Tibial nerve (tissue), 4 donors: ENCODE measurements around the gene HOXA11. TPM values are rescaled to one million over a fixed set of nuclear protein-coding genes. Genes with fewer than 3 reads are reported as not detected.

Experiments
- DNase-seq, 2 donors: peaks; one replicate each; pipeline ENCODE4 v3.0.0-alpha.2; 2019; ENCODE audit warnings: low spot score in 2 of 2
- H3K27ac ChIP-seq, 4 donors: fragments of 200-600 bp; sonication (generic) in 3 of 4; one replicate each; pipeline ENCODE4 v1.5.1; 2017 to 2019; ENCODE audit warnings: mild to moderate bottlenecking in 1 of 4
- H3K27me3 ChIP-seq, 2 donors: fragments of 200-600 bp; sonication (generic) in 1 of 2; one replicate each; pipeline versions ENCODE4 v1.5.1 to v1.6.0; 2017 to 2019
- H3K36me3 ChIP-seq, 3 donors: fragments of 200-600 bp; sonication (generic); one replicate each; pipeline ENCODE4 v1.5.1; 2018 to 2019
- H3K4me1 ChIP-seq, 4 donors: fragments of 200-600 bp; sonication (generic) in 3 of 4; one replicate each; pipeline ENCODE4 v1.5.1; 2017 to 2019
- H3K4me3 ChIP-seq, 4 donors: fragments of 200-600 bp; sonication (generic) in 3 of 4; one replicate each; pipeline ENCODE4 v1.5.1; 2017 to 2019; ENCODE audit warnings: mild to moderate bottlenecking in 1 of 4, moderate library complexity in 1 of 4
- H3K9me3 ChIP-seq, 4 donors: fragments of 200-600 bp; sonication (generic) in 3 of 4; one replicate each; pipeline ENCODE4 v1.5.1; 2017 to 2019
- EP300 ChIP-seq, 2 donors: sonication (generic); formaldehyde crosslinking; IDR thresholded peaks; one replicate each; pipeline ENCODE4 v1.6.1; 2017; ENCODE audit warnings: antibody characterized with exemption in 2 of 2, mild to moderate bottlenecking in 1 of 2
- POLR2A ChIP-seq, 2 donors: fragments of 450-650 bp; IDR thresholded peaks; one replicate each; pipeline ENCODE4 v1.6.1; 2017; ENCODE audit warnings: antibody characterized with exemption in 2 of 2, mild to moderate bottlenecking in 2 of 2, moderate library complexity in 2 of 2
- WGBS, 2 donors: methylation state at CpG; one replicate each; pipeline ENCODE4 v1.1.5; 2018; 5-methylcytosine and 5-hydroxymethylcytosine counted together
- total RNA-seq, 4 donors: library from RNA; depleted of rRNA; stranded (reverse); fragments of >200 nt; gene quantifications; one replicate each; pipeline ENCODE4 v1.1.0, GENCODE V29; 2016
- TF ChIP-seq, protein P1 (sequence below), 5 experiments: fragments of 200-600 bp in 3 of 5; fragments of 450-650 bp in 2 of 5; sonication (generic) in 3 of 5; IDR thresholded peaks; one replicate each; pipeline ENCODE4 v1.5.1; 2016 to 2019; ENCODE audit warnings: antibody characterized with exemption in 5 of 5, mild to moderate bottlenecking in 3 of 5, moderate library complexity in 2 of 5

Gene HOXA11
- total RNA-seq, 4 donors from 2014 or later, result 5.0 to 13.2 (median 9.5) TPM

DNA sequence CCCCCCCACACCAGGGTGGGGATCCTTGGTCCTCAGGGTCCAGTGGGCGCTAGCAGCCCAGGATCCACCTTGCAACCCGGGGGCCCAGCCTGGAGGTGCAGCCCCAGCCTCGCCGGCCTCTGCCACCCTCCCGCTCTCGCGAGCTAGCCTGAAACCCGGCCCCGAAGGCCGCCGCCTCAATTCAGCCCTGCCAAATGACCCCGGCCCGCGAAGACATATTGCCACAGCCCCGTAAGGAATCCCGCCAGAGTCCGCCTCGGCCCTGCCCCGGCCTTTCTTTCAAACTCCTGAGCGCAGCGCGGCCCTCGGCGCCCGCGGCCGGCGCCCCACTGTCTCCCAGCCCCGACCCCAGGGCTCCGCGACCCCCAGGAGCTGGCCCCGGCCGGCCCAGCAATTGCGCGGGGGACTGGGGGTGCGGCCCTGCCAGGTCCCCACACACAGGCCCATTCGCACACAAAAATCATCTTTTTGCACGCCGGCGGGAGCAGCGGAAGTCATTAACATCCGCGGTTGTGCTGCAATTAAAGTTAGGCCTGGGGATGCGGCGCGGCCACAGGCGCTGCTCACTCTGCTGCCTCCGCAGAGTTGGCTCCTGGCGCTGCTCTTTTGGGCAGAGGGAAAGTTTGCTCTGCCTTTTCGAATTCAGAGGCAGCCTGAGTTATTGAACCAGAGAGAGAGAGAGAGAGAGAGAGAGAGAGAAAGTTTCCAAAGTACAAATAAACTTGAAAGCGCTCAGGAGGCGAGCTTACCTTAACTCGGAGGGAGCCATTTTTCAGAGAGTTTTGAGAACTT, 45.5 kb downstream of the HOXA11 start:
- peak overlapping the region in 3 of 4 donors; percentile 74 to 77 (median 76) for H3K27ac ChIP-seq
- peaks cover 0 to 83% of the 10 kb centered on the region in 2 donors for H3K27me3 ChIP-seq
- peaks cover 0 to 22% (median 0%) of the 10 kb centered on the region in 3 donors for H3K36me3 ChIP-seq
- DNase-seq, result no peak
- peaks cover 0 to 72% (median 19%) of the 10 kb centered on the region in 4 donors for H3K4me1 ChIP-seq
- TF ChIP-seq POLR2A (IDR thresholded peaks at IDR 0.05), result no peak
- no peak for TF ChIP-seq EP300 (IDR thresholded peaks at IDR 0.05)
- TF ChIP-seq, protein P1, sequence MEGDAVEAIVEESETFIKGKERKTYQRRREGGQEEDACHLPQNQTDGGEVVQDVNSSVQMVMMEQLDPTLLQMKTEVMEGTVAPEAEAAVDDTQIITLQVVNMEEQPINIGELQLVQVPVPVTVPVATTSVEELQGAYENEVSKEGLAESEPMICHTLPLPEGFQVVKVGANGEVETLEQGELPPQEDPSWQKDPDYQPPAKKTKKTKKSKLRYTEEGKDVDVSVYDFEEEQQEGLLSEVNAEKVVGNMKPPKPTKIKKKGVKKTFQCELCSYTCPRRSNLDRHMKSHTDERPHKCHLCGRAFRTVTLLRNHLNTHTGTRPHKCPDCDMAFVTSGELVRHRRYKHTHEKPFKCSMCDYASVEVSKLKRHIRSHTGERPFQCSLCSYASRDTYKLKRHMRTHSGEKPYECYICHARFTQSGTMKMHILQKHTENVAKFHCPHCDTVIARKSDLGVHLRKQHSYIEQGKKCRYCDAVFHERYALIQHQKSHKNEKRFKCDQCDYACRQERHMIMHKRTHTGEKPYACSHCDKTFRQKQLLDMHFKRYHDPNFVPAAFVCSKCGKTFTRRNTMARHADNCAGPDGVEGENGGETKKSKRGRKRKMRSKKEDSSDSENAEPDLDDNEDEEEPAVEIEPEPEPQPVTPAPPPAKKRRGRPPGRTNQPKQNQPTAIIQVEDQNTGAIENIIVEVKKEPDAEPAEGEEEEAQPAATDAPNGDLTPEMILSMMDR (IDR thresholded peaks at IDR 0.05), result no peak
- peak overlapping the region in 2 of 4 donors; percentile 24 to 28 for H3K4me3 ChIP-seq
- no peaks in the 10 kb centered on the region for H3K9me3 ChIP-seq
- WGBS, 2 donors, result 45 to 73% methylated on average over 40 to 53 of the region's 53 CpGs

DNA sequence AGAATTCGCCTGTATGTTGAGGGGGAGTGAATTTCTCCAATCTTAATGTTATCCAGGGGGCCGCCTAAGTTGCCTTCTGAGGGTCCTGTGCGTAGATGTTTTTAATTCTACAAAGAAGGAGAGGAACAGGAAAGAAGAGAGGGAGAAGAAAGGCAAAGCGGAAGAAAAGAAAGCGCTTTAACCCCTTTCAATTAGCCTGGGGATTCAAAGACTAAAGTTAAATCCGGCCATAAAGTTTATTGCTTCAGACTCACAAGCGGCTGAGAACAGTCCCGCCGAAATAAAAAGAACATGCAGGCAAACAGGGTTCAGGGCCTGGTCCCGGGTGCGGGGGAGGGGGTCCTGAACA, 46.1 kb downstream of the HOXA11 start:
- TF ChIP-seq EP300 (IDR thresholded peaks at IDR 0.05) (no peak), POLR2A (IDR thresholded peaks at IDR 0.05) (no peak)
- TF ChIP-seq, protein P1 (IDR thresholded peaks at IDR 0.05), result no peak
- Histone ChIP-seq H3K4me3 (peak overlapping the region in 2 of 4 donors; percentile 24 to 28), H3K9me3 (no peaks in the 10 kb centered on the region), H3K27me3 (peaks cover 0 to 78% of the 10 kb centered on the region in 2 donors), H3K4me1 (peaks cover 0 to 70% (median 22%) of the 10 kb centered on the region in 4 donors), H3K27ac (peak overlapping the region in 3 of 4 donors; percentile 74 to 77 (median 76)), H3K36me3 (peaks cover 0 to 16% (median 0%) of the 10 kb centered on the region in 3 donors)
- 64 to 78% methylated on average over 11 of the region's 11 CpGs for WGBS, 2 donors
- DNase-seq, result no peak

DNA sequence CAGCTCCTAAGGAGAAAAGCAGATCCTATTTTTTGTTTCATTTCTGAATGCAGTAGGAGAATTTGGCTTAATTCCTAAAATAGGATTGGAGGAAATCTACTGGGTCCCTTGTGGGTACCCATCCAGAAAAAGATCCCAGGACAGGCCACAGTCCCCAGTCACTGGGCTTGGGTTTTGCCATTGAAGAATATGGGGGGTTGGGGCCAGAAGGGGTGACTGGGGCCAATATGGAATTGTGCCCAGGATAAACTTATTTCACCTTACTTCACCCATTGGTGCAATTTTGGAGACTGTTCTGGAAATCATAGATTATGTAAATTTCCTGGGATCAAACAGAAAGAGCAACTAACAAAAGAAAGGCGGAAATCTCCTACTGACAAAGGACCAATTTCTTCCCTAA, 46.6 kb downstream of the HOXA11 start:
- Histone ChIP-seq H3K36me3 (peaks cover 0 to 13% (median 0%) of the 10 kb centered on the region in 3 donors), H3K27me3 (peaks cover 0 to 73% of the 10 kb centered on the region in 2 donors), H3K27ac (peak overlapping the region in 3 of 4 donors; percentile 74 to 77 (median 76)), H3K4me1 (peaks cover 0 to 70% (median 22%) of the 10 kb centered on the region in 4 donors), H3K9me3 (no peaks in the 10 kb centered on the region), H3K4me3 (no peak overlapping the region)
- WGBS, 2 donors, result 89 to 90% methylated on average over 1 of the region's 1 CpG
- TF ChIP-seq EP300 (IDR thresholded peaks at IDR 0.05) (no peak), POLR2A (IDR thresholded peaks at IDR 0.05) (no peak)
- TF ChIP-seq, protein P1 (IDR thresholded peaks at IDR 0.05), result no peak
- no peak for DNase-seq

DNA sequence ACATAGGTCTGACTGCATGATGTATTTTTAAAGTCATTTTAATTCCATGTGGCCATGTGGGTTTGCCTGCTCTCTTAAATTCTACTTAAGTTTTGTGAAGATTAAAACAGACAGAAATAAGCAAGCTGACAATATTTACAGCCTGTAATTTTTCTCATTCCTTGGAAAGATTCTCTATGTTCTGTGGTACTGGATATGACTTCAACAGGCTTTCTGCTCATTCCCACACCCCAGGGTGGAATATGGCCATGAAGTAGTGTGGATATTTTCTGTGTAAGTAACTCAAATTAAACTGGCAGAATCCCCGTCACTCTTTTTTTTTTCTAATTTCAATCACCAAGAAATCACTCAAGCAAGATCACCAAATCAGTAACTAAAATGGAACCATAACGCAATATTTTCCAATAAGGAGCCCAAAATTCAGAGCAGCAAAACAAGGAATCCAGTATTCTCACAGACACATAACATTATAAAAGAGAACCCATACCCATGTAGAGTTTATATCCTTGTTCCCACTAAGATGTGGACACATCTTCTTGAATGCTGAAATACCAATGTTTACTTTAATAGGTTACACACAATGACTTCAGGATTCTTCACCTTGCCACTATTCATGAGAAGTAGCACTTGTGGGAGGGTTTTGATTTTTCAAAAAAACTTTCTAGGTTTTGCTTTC, 47.3 kb downstream of the HOXA11 start:
- Histone ChIP-seq H3K4me3 (no peak overlapping the region), H3K4me1 (peaks cover 0 to 70% (median 22%) of the 10 kb centered on the region in 4 donors)

More for the DNA sequence above, 47.3 kb downstream of the HOXA11 start:
- TF ChIP-seq EP300 (IDR thresholded peaks at IDR 0.05), result no peak
- TF ChIP-seq, protein P1 (IDR thresholded peaks at IDR 0.05), result no peak
- no peak for TF ChIP-seq POLR2A (IDR thresholded peaks at IDR 0.05)
- Histone ChIP-seq H3K9me3 (no peaks in the 10 kb centered on the region), H3K36me3 (peaks cover 0 to 13% (median 0%) of the 10 kb centered on the region in 3 donors), H3K27me3 (peaks cover 0 to 70% of the 10 kb centered on the region in 2 donors), H3K27ac (peak overlapping the region in 3 of 4 donors; percentile 74 to 77 (median 76))
- 65 to 83% methylated on average over 2 of the region's 2 CpGs for WGBS, 2 donors
- DNase-seq, result no peak
